Spleen (tissue), 7 donors: ENCODE measurements around the gene NOL9.

ENCODE experiments used
- POLR2A ChIP-seq, 3 donors: fragments of 450-650 bp; IDR thresholded peaks; one replicate each; pipeline ENCODE4 v1.5.1; 2017; ENCODE audit warnings: antibody characterized with exemption in 3 of 3, mild to moderate bottlenecking in 1 of 3
- TF ChIP-seq, protein P1 (sequence below), 11 experiments: fragments of 200-600 bp in 7 of 11; fragments of 450-650 bp in 4 of 11; sonication (generic) in 4 of 11; IDR thresholded peaks in 8 of 11; conservative IDR thresholded peaks in 3 of 11; 1 replicate in 7 of 11; 2 replicates in 4 of 11; pipeline versions ENCODE4 v1.4.0 to v1.8.0; 2016 to 2021; ENCODE audit warnings: antibody characterized with exemption in 11 of 11, inconsistent platforms in 4 of 11, mild to moderate bottlenecking in 1 of 11
- donor health status: DM: no; HTN: no; CAD: no; lungs with moderate emphysema.
- donor health status: DM: no; HTN: no; CAD: no.
- donor health status: DM: no; HTN: no; CAD: no.

DNA sequence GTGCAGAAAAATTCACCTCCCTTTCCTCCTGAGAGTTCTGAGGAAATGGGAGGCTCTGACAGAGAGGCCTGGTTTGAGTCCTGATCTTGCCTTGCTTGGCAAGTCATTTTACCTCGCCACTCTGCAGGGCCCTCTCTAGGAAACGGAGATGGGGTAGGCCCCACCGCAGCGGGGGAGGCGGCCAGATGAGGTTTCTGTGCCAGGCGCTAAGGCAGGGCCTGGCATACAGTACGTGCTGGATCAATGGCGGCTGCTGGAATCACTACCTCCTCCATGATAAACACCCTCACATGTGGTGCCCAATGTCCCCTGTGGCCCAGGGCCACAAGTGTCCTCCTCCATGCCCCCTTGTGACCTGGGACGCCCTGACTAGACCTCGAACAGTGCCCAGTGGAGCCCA lies 62.3 kb downstream of the NOL9 start:
- TF ChIP-seq, protein P1, sequence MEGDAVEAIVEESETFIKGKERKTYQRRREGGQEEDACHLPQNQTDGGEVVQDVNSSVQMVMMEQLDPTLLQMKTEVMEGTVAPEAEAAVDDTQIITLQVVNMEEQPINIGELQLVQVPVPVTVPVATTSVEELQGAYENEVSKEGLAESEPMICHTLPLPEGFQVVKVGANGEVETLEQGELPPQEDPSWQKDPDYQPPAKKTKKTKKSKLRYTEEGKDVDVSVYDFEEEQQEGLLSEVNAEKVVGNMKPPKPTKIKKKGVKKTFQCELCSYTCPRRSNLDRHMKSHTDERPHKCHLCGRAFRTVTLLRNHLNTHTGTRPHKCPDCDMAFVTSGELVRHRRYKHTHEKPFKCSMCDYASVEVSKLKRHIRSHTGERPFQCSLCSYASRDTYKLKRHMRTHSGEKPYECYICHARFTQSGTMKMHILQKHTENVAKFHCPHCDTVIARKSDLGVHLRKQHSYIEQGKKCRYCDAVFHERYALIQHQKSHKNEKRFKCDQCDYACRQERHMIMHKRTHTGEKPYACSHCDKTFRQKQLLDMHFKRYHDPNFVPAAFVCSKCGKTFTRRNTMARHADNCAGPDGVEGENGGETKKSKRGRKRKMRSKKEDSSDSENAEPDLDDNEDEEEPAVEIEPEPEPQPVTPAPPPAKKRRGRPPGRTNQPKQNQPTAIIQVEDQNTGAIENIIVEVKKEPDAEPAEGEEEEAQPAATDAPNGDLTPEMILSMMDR (IDR thresholded peaks at IDR 0.05 in 8 of 11, conservative IDR thresholded peaks at IDR 0.05 in 3 of 11) = no peak
- no peak for TF ChIP-seq POLR2A (IDR thresholded peaks at IDR 0.05)
